HepG2 (cell line): ENCODE results near the gene CD300LF. TPM values are rescaled to one million over a fixed set of nuclear protein-coding genes. Genes with fewer than 3 reads are reported as not detected.

Experiments
- ATAC-seq: fragments of 200-7000 bp; cut with Tn5 transposase; 3 replicates; pipeline ENCODE4 v1.9.1; 2020; ENCODE audit warnings: mild to moderate bottlenecking, moderate library complexity
- BruUV-seq: library from RNA; stranded (reverse); fragments of 400-500 nt; replicated peaks from 2 replicates; lab custom pipeline; 2021; lab: Mats Ljungman, UMichigan
- CTCF ChIA-PET: fragments of 300-600 bp; formaldehyde crosslinking; extraction: SDS; loops from one replicate; lab custom pipeline; 2021; ENCODE audit warnings: low total read pairs, inconsistent platforms, low intra/inter-chr PET ratio; lab: Yijun Ruan, JAX
- POLR2A ChIA-PET: fragments of 350-600 bp; sonication (Branson Sonifier 250); formaldehyde crosslinking; loops from one replicate; lab custom pipeline; 2020; ENCODE audit warnings: antibody characterized with exemption, inconsistent platforms; lab: Yijun Ruan, JAX
- DNase-seq: peaks from one replicate; pipeline ENCODE4 v3.0.0-alpha.2; 2015; ENCODE audit warnings: low spot score
- FAIRE-seq: peaks from 3 replicates; lab custom pipeline; 2011; peaks lifted over from hg19 to GRCh38; lab: Jason Lieb, UNC
- H2AFZ ChIP-seq: one replicate; pipeline ENCODE4 v1.6.1; 2011; ENCODE audit warnings: low read length, inconsistent platforms
- H3K27ac ChIP-seq: fragments of 300-600 bp; 3 replicates; pipeline ENCODE4 v1.8.0; 2011; ENCODE audit warnings: mixed run types, mild to moderate bottlenecking, mixed read lengths, low read length, inconsistent platforms; ENCODE audit not compliant: insufficient read depth; ENCODE audit errors: extremely low read length
- H3K27me3 ChIP-seq, 2 experiments: fragments of 200-600 bp in 1 of 2; 2 replicates in 1 of 2; 3 replicates in 1 of 2; pipeline versions ENCODE4 v1.6.0 to v1.8.0; 2011; ENCODE audit warnings: low read length in 2 of 2, mild to moderate bottlenecking in 2 of 2, moderate library complexity in 2 of 2, inconsistent platforms in 1 of 2; ENCODE audit not compliant: insufficient read depth in 2 of 2, control insufficient read depth in 1 of 2
- H3K36me3 ChIP-seq, 2 experiments: fragments of 200-600 bp in 1 of 2; replicated peaks in 1 of 2; 2 replicates in 1 of 2; 3 replicates in 1 of 2; pipeline versions ENCODE4 v1.5.1 to v1.8.0; 2011; ENCODE audit warnings: low read length in 2 of 2, inconsistent platforms in 1 of 2; ENCODE audit not compliant: insufficient read depth in 2 of 2, control insufficient read depth in 1 of 2
- H3K4me1 ChIP-seq: 2 replicates; pipeline ENCODE4 v1.5.1; 2012; ENCODE audit warnings: low read length, inconsistent platforms; ENCODE audit not compliant: insufficient read depth
- H3K4me2 ChIP-seq: 2 replicates; pipeline ENCODE4 v1.6.0; 2011; ENCODE audit warnings: low read depth, low read length, inconsistent platforms
- H3K4me3 ChIP-seq, 3 experiments: fragments of 200-600 bp in 1 of 3; sonication (generic), shearing (Covaris generic) in 1 of 3; replicated peaks in 1 of 3; 2 replicates each; pipeline ENCODE4 v1.5.1; 2011 to 2016; ENCODE audit warnings: low read length in 3 of 3, inconsistent platforms in 2 of 3, low read depth in 2 of 3, mild to moderate bottlenecking in 2 of 3, control low read depth in 1 of 3, mixed read lengths in 1 of 3; ENCODE audit not compliant: insufficient read depth in 1 of 3
- H3K79me2 ChIP-seq: one replicate; pipeline ENCODE4 v1.6.1; 2011; ENCODE audit warnings: low read length, inconsistent platforms; ENCODE audit not compliant: insufficient read depth
- H3K9ac ChIP-seq: 2 replicates; pipeline ENCODE4 v1.6.0; 2011; ENCODE audit warnings: mild to moderate bottlenecking, low read depth, low read length, inconsistent platforms; ENCODE audit not compliant: insufficient read depth
- H3K9me3 ChIP-seq: 2 replicates; pipeline ENCODE4 v1.5.1; 2012; ENCODE audit warnings: mild to moderate bottlenecking, low read length
- H4K20me1 ChIP-seq: 2 replicates; pipeline ENCODE4 v1.6.0; 2011; ENCODE audit warnings: inconsistent platforms, mild to moderate bottlenecking, low read length, moderate library complexity; ENCODE audit not compliant: insufficient read depth
- CSRNP2 ChIP-seq: sonication (generic); formaldehyde crosslinking; conservative IDR thresholded peaks from 2 replicates; pipeline ENCODE4 v1.8.0; 2022; ENCODE audit warnings: low read depth, missing genetic modification reagents
- GLMP ChIP-seq: sonication (generic); formaldehyde crosslinking; IDR thresholded peaks from 2 replicates; pipeline ENCODE4 v1.9.0; 2021; ENCODE audit warnings: missing genetic modification reagents, mild to moderate bottlenecking, borderline replicate concordance
- MAFF ChIP-seq: IDR thresholded peaks from 2 replicates; pipeline ENCODE4 v1.6.1; 2011; ENCODE audit warnings: low read depth, low read length, improper control_type of control experiment
- PHF20 ChIP-seq: sonication (generic); formaldehyde crosslinking; IDR thresholded peaks from 2 replicates; pipeline ENCODE4 v1.5.0; 2020; ENCODE audit warnings: mild to moderate bottlenecking, missing genetic modification reagents
- TRIM22 ChIP-seq: fragments of 450-650 bp; IDR thresholded peaks from 2 replicates; pipeline ENCODE4 v1.6.1; 2017
- ZBTB8A ChIP-seq: sonication (generic); formaldehyde crosslinking; IDR thresholded peaks from 2 replicates; pipeline ENCODE4 v1.4.0; 2020; ENCODE audit warnings: mild to moderate bottlenecking, low read depth, missing genetic modification reagents, borderline replicate concordance
- ZNF263 ChIP-seq: sonication (generic); formaldehyde crosslinking; IDR thresholded peaks from 2 replicates; pipeline ENCODE4 v1.4.0; 2020; ENCODE audit warnings: missing genetic modification reagents
- ZNF430 ChIP-seq: sonication (generic); formaldehyde crosslinking; IDR thresholded peaks from 2 replicates; pipeline ENCODE4 v1.9.0; 2021; ENCODE audit warnings: mild to moderate bottlenecking, missing genetic modification reagents
- ZNF605 ChIP-seq: sonication (generic); formaldehyde crosslinking; IDR thresholded peaks from 2 replicates; pipeline ENCODE4 v1.8.0; 2022; ENCODE audit warnings: mild to moderate bottlenecking, missing genetic modification reagents
- WGBS: methylation state at CpG from one replicate; pipeline ENCODE4 v1.1.6; 2017; ENCODE audit warnings: low lambda C conversion rate; 5-methylcytosine and 5-hydroxymethylcytosine counted together
- in situ Hi-C: cut with HindIII; loops from 2 replicates; pipeline ENCODE4 v1.10.0; 2017; ENCODE audit warnings: low pct_unique_long_range_greater_than_20kb; ENCODE audit not compliant: extremely low pct_ligation_motif_present
- intact Hi-C: fragments of 100-400 bp; cut with micrococcal nuclease; formaldehyde crosslinking; loops from one replicate; pipeline ENCODE4 v1.10.0; 2022; ENCODE audit not compliant: unreplicated experiment
- polyA plus RNA-seq, 8 experiments: library from polyadenylated mRNA; depleted of rRNA in 3 of 8; stranded (reverse) in 7 of 8; unstranded in 1 of 8; fragments of >200 nt; fragmentation: Illumina TruSeq in 4 of 8; extraction: Trizol in 4 of 8; gene quantifications; 2 replicates each; pipeline versions ENCODE4 v1.2.1 to v1.2.3, GENCODE V29; 2011 to 2016; ENCODE audit warnings: low read depth in 4 of 8, missing spikeins in 1 of 8, mixed read lengths in 1 of 8; ENCODE audit not compliant: insufficient read depth in 1 of 8
- total RNA-seq, 5 experiments: library from RNA; depleted of rRNA; stranded (reverse); fragments of >200 nt; fragmentation: Illumina TruSeq; extraction: Trizol; gene quantifications; 2 replicates each; pipeline ENCODE4 v1.2.3, GENCODE V29; 2016; ENCODE audit warnings: low read depth in 1 of 5
- TF ChIP-seq, protein P1 (sequence below): sonication (generic); formaldehyde crosslinking; IDR thresholded peaks from 2 replicates; pipeline ENCODE4 v1.9.0; 2021; ENCODE audit warnings: mild to moderate bottlenecking, missing genetic modification reagents
- TF ChIP-seq, protein P2 (sequence below), 2 experiments: fragments of 450-650 bp in 1 of 2; sonication (generic) in 1 of 2; formaldehyde crosslinking; IDR thresholded peaks; 2 replicates each; pipeline versions ENCODE4 v1.5.0 to v1.8.0; 2020 to 2022; ENCODE audit warnings: mild to moderate bottlenecking in 1 of 2, missing genetic modification reagents in 1 of 2
- TF ChIP-seq, protein P3 (sequence below): sonication (generic); formaldehyde crosslinking; IDR thresholded peaks from 2 replicates; pipeline ENCODE4 v1.8.1; 2023; ENCODE audit warnings: mild to moderate bottlenecking, inconsistent platforms, moderate library complexity, missing genetic modification reagents, borderline replicate concordance

Gene CD300LF
- total and polyA plus RNA-seq, 2 of the 13 experiments (the other 11 are each of a cell fraction or from before 2014, with no cell fraction given), result not detected

DNA sequence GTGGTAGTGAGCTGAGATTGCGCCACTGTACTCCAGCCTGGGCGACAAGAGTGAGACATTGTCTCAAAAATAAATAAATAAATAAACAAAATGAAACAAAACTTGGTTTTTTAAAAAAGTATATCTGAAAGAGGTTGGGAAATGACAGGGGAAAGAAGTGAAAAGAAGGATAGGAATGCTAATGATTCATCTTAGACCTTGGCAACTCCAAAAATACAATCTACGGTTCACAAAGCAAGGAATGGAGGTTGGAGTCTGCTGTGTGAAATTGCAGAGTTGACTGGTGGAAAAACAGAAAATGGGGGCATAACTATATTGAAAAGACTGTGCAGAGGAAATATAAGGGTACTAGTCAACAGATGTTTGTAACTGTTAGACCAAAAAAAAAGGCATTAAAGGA is 49.2 kb downstream of the CD300LF start:
- ATAC-seq, result no peak
- peaks cover 0 to 26% of the 10 kb centered on the region in 2 experiments; a peak in 3 of 5 replicates for H3K27me3 ChIP-seq
- BruUV-seq, result no TSS peak

More for the DNA sequence above, 49.2 kb downstream of the CD300LF start:
- in situ Hi-C loops, result no loop called here
- Histone ChIP-seq H4K20me1 (no peaks in the 10 kb centered on the region), H3K36me3 (no peaks in the 10 kb centered on the region), H3K9me3 (no peaks in the 10 kb centered on the region), H2AFZ (no peak overlapping the region), H3K4me2 (no peak overlapping the region), H3K9ac (no peak overlapping the region), H3K4me3 (no peak overlapping the region), H3K4me1 (no peaks in the 10 kb centered on the region), H3K79me2 (no peaks in the 10 kb centered on the region), H3K27ac (no peak overlapping the region)
- POLR2A ChIA-PET, result no interaction called here
- intact Hi-C loops, result no loop called here
- WGBS, result 77% methylated on average over 3 of the region's 3 CpGs
- DNase-seq (no peak), FAIRE-seq (no peak)
- CTCF ChIA-PET, result no interaction called here
- TF ChIP-seq, protein P1, sequence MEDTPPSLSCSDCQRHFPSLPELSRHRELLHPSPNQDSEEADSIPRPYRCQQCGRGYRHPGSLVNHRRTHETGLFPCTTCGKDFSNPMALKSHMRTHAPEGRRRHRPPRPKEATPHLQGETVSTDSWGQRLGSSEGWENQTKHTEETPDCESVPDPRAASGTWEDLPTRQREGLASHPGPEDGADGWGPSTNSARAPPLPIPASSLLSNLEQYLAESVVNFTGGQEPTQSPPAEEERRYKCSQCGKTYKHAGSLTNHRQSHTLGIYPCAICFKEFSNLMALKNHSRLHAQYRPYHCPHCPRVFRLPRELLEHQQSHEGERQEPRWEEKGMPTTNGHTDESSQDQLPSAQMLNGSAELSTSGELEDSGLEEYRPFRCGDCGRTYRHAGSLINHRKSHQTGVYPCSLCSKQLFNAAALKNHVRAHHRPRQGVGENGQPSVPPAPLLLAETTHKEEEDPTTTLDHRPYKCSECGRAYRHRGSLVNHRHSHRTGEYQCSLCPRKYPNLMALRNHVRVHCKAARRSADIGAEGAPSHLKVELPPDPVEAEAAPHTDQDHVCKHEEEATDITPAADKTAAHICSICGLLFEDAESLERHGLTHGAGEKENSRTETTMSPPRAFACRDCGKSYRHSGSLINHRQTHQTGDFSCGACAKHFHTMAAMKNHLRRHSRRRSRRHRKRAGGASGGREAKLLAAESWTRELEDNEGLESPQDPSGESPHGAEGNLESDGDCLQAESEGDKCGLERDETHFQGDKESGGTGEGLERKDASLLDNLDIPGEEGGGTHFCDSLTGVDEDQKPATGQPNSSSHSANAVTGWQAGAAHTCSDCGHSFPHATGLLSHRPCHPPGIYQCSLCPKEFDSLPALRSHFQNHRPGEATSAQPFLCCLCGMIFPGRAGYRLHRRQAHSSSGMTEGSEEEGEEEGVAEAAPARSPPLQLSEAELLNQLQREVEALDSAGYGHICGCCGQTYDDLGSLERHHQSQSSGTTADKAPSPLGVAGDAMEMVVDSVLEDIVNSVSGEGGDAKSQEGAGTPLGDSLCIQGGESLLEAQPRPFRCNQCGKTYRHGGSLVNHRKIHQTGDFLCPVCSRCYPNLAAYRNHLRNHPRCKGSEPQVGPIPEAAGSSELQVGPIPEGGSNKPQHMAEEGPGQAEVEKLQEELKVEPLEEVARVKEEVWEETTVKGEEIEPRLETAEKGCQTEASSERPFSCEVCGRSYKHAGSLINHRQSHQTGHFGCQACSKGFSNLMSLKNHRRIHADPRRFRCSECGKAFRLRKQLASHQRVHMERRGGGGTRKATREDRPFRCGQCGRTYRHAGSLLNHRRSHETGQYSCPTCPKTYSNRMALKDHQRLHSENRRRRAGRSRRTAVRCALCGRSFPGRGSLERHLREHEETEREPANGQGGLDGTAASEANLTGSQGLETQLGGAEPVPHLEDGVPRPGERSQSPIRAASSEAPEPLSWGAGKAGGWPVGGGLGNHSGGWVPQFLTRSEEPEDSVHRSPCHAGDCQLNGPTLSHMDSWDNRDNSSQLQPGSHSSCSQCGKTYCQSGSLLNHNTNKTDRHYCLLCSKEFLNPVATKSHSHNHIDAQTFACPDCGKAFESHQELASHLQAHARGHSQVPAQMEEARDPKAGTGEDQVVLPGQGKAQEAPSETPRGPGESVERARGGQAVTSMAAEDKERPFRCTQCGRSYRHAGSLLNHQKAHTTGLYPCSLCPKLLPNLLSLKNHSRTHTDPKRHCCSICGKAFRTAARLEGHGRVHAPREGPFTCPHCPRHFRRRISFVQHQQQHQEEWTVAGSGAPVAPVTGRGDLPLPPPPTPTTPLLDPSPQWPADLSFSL, result no peak
- no peak for TF ChIP-seq ZNF263 (CRISPR knock-in tag)
- TF ChIP-seq, protein P2, sequence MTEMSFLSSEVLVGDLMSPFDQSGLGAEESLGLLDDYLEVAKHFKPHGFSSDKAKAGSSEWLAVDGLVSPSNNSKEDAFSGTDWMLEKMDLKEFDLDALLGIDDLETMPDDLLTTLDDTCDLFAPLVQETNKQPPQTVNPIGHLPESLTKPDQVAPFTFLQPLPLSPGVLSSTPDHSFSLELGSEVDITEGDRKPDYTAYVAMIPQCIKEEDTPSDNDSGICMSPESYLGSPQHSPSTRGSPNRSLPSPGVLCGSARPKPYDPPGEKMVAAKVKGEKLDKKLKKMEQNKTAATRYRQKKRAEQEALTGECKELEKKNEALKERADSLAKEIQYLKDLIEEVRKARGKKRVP (CRISPR knock-in tag; IDR thresholded peaks at IDR 0.05), result no peak
- TF ChIP-seq CSRNP2 (CRISPR knock-in tag), result no peak
- TF ChIP-seq ZNF430 (CRISPR knock-in tag), result no peak
- TF ChIP-seq ZNF605 (CRISPR knock-in tag), result no peak
- no peak for TF ChIP-seq GLMP (CRISPR knock-in tag)
- no peak for TF ChIP-seq ZBTB8A
- no peak for TF ChIP-seq TRIM22
- TF ChIP-seq, protein P3, sequence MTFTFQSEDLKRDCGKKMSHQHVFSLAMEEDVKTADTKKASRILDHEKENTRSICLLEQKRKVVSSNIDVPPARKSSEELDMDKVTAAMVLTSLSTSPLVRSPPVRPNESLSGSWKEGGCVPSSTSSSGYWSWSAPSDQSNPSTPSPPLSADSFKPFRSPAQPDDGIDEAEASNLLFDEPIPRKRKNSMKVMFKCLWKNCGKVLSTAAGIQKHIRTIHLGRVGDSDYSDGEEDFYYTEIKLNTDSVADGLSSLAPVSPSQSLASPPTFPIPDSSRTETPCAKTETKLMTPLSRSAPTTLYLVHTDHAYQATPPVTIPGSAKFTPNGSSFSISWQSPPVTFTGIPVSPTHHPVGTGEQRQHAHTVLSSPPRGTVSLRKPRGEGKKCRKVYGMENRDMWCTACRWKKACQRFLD (CRISPR knock-in tag), result no peak
- no peak for TF ChIP-seq MAFF
- no peak for TF ChIP-seq PHF20 (CRISPR knock-in tag)
